Measurements from ENCODE around the gene AMPD1. TPM values are rescaled to one million over a fixed set of nuclear protein-coding genes. Genes with fewer than 3 reads are reported as not detected.

AMPD1 gene
- total and polyA plus RNA-seq, 2 experiments from 2014 or later = 0.27 TPM; not detected in 1

GRCh38 chr1:114725230-114725629 is 29.9 kb upstream of the AMPD1 start (continued):
- TF ChIP-seq ZNF462 (CRISPR knock-in tag; IDR thresholded peaks at IDR 0.05) = no peak
- TF ChIP-seq, protein P1, sequence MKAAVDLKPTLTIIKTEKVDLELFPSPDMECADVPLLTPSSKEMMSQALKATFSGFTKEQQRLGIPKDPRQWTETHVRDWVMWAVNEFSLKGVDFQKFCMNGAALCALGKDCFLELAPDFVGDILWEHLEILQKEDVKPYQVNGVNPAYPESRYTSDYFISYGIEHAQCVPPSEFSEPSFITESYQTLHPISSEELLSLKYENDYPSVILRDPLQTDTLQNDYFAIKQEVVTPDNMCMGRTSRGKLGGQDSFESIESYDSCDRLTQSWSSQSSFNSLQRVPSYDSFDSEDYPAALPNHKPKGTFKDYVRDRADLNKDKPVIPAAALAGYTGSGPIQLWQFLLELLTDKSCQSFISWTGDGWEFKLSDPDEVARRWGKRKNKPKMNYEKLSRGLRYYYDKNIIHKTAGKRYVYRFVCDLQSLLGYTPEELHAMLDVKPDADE (IDR thresholded peaks at IDR 0.05) = no peak
- no peak for TF ChIP-seq ZNF331 (CRISPR knock-in tag; IDR thresholded peaks at IDR 0.05; ENCODE audit: low read depth)
- TF ChIP-seq ZNF114 (CRISPR knock-in tag; IDR thresholded peaks at IDR 0.05) = no peak
- TF ChIP-seq CREB1 (CRISPR knock-in tag; IDR thresholded peaks at IDR 0.05; ENCODE audit: low read depth) = no peak
- no peak for TF ChIP-seq NANOG (IDR thresholded peaks at IDR 0.05; ENCODE audit: borderline replicate concordance)
- no peak for TF ChIP-seq EZH2 (IDR thresholded peaks at IDR 0.05; ENCODE audit: low read depth, unreplicated experiment)
- TF ChIP-seq POLR2AphosphoS5 (IDR thresholded peaks at IDR 0.05; ENCODE audit: low read depth) = no peak
- no peak for TF ChIP-seq STAT1 (IDR thresholded peaks at IDR 0.05; ENCODE audit: unreplicated experiment)
- TF ChIP-seq CTCF (conservative IDR thresholded peaks at IDR 0.05; ENCODE audit: low read depth in 2 of 2) = no peak
